Retinal pigment epithelial cell (primary cell): ENCODE data around the gene NEO1.
A peak's percentile ranks its signal among the peaks of the same experiment; 100 is the strongest.

Experiments
- DNase-seq: peaks from one replicate; pipeline ENCODE4 v3.0.0-alpha.2; 2010; ENCODE audit warnings: low read depth
- H3K4me3 ChIP-seq: 2 replicates; pipeline ENCODE4 v1.5.1; 2011; ENCODE audit warnings: mild to moderate bottlenecking, low read length, control low read depth, moderate library complexity
- CTCF ChIP-seq: conservative IDR thresholded peaks from 2 replicates; pipeline ENCODE4 v1.5.1; 2011; ENCODE audit warnings: low read depth, low read length, control low read depth, inconsistent platforms

Gene NEO1

GRCh38 chr15:73046073-73046472, 6.2 kb upstream of the NEO1 start:
- DNase-seq = no peak
- H3K4me3 ChIP-seq = no peak overlapping the region
- TF ChIP-seq CTCF = no peak

DNA sequence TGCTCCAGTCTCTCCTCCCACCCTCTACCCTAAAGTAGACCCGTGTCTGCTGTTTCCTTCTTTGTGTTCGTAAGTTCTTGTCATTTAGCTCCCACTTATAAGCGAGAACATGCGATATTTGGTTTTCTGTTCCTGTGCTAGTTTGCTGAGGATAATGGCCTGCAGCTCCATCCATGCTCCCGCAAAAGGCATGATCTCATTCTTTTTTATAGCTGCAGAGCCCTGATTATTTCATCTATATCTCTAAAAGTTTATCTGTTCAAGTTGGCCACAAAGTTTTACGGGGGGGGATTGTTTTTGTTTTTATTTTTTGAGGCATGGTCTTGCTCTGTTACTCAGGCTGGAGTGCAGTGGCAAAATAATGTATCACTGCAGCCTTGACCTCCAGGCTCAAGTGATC, 4.4 kb upstream of the NEO1 start:
- no peak for TF ChIP-seq CTCF
- no peak for DNase-seq
- no peak overlapping the region for H3K4me3 ChIP-seq

DNA sequence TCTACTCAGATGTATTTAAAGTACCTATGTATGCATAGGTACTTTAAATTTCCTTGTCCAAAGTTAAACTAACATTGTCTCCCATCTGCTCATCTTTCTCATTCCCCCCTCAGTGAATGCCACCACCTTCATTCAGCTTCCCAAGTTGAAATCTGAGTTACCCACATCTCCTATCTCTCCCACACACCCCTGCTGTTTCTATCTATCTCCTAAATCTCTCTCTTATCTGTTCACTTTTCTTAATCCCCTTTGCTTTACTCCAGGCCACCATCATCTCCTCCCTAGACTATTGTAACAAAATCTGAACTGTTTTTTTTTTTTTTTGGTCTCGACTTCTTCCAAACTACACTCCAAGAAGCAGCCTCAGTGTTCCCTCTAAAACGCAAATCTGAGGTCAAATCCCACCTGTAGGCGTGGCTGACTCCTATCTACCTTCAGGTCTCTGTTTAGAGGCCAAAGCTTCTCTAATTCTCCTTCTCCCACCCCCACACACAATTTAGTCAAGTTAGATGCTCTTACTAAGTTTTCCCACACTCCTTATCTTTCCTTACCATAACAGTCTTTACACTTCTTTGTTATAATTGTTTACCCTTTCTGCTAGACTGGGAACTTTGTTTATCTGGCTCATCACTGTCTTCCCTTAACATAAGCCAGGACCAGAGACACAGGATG, 3.5 kb upstream of the NEO1 start:
- no peak overlapping the region for H3K4me3 ChIP-seq
- no peak for DNase-seq

DNA sequence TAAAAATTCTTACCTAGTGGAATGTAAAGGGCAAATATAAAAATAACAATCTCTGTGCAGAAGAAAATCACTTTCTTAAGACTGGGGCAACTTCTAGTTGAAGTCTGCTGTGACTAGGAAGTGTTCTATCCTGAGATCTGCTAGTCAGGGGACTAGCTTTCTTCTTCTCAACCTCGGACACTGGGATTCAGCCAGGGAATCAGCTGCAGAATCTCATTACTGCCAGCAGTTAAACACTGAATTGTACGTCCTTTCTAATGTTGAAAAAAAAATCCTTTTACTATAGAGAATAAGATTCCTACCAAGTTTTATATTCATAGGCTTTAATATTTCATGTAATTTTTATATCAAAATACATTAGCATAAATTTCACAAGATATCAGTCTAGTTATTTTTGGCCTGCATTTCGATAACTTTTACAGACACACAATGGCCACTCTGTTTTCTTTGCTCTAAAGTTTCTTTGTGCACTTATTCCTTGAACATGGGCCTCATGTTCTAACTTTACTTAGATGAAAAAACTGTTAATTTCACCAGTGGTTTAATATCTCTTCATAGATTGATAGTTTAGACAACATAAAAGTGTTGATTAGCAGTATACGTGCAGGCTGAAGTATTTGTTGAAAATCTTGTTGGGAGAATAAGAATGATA, 2.6 kb upstream of the NEO1 start:
- no peak for TF ChIP-seq CTCF
- DNase-seq = no peak

More for the DNA sequence above, 3.5 kb upstream of the NEO1 start:
- TF ChIP-seq CTCF = no peak

DNA sequence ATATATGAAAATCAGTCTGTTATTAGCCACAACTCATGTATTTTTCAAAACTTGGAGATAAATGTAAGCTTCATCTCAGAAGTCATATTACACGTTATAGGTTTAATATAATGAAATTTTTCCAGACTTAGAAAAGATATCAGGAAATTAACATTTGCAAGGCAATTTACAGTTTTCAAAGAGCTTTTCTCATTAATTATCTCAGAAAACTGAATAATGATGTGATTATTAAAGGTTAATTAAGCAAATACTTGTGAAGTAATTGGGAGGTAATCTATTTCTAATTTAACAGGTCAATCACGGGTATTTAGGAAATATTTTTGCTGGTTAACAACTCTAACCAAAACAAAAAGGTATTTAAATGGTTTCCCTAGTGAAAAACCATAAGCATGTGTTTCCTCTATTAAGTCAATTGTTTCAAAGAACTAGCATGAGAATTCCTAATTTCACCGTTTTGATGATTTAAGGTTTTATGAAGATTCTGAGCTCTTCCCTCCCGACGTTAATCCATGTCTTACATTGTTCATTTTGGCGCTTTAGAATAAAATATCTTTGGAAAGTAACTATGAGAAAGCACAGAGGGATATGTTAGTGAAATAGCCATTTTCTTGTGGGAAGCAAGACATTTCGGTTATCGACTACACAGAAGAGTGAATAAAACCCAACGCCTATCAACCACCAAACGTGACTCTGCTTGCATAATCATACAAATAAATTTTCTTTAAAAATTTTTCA, 1.5 kb upstream of the NEO1 start:
- DNase-seq = no peak
- TF ChIP-seq CTCF = no peak
- H3K4me3 ChIP-seq = peak overlapping the region; percentile 68

More for the DNA sequence above, 2.6 kb upstream of the NEO1 start:
- no peak overlapping the region for H3K4me3 ChIP-seq

- peak overlapping the region; percentile 68 for H3K4me3 ChIP-seq
- TF ChIP-seq CTCF = no peak
- DNase-seq = no peak
Observed at GRCh38 chr15:73051391-73051806, 864 bp upstream of the NEO1 start.
